Body of pancreas (tissue), 4 donors: Measurements from ENCODE around the gene GLMN.

Experiments used
- POLR2A ChIP-seq, 3 donors: fragments of 450-650 bp; IDR thresholded peaks; one replicate each; pipeline ENCODE4 v1.6.1; 2016; ENCODE audit warnings: antibody characterized with exemption in 3 of 3, mild to moderate bottlenecking in 2 of 3
- TF ChIP-seq, protein P1 (sequence below), 7 experiments: fragments of 450-650 bp in 4 of 7; fragments of 200-600 bp in 3 of 7; sonication (generic) in 3 of 7; IDR thresholded peaks; one replicate each; pipeline ENCODE4 v1.5.1; 2016 to 2019; ENCODE audit warnings: antibody characterized with exemption in 7 of 7

GRCh38 chr1:92211166-92211565 is 87.6 kb downstream of the GLMN start:
- TF ChIP-seq POLR2A (IDR thresholded peaks at IDR 0.05): no peak
- TF ChIP-seq, protein P1, sequence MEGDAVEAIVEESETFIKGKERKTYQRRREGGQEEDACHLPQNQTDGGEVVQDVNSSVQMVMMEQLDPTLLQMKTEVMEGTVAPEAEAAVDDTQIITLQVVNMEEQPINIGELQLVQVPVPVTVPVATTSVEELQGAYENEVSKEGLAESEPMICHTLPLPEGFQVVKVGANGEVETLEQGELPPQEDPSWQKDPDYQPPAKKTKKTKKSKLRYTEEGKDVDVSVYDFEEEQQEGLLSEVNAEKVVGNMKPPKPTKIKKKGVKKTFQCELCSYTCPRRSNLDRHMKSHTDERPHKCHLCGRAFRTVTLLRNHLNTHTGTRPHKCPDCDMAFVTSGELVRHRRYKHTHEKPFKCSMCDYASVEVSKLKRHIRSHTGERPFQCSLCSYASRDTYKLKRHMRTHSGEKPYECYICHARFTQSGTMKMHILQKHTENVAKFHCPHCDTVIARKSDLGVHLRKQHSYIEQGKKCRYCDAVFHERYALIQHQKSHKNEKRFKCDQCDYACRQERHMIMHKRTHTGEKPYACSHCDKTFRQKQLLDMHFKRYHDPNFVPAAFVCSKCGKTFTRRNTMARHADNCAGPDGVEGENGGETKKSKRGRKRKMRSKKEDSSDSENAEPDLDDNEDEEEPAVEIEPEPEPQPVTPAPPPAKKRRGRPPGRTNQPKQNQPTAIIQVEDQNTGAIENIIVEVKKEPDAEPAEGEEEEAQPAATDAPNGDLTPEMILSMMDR (IDR thresholded peaks at IDR 0.05): no peak
